ENCODE results near the gene DDX51. TPM values are rescaled to one million over a fixed set of nuclear protein-coding genes. Genes with fewer than 3 reads are reported as not detected.

DDX51 gene
- total RNA-seq, 6 experiments from 2014 or later: 13.8 to 18.3 (median 16.8) TPM

GRCh38 chr12:132121283-132121682, 22.8 kb downstream of the DDX51 start:
- no peak for DNase-seq
- Mint-ChIP-seq H3K36me3 (ENCODE audit: low read depth) (peaks cover 24% of the 10 kb centered on the region), H3K9me3 (no peaks in the 10 kb centered on the region), H3K27me3 (ENCODE audit: insufficient read depth) (no peaks in the 10 kb centered on the region), H3K4me1 (ENCODE audit: low read depth) (no peaks in the 10 kb centered on the region), H3K4me3 (no peak overlapping the region), H3K27ac (no peak overlapping the region)
- TF ChIP-seq CTCF (IDR thresholded peaks at IDR 0.05): no peak

GRCh38 chr12:132118876-132119275, 25.2 kb downstream of the DDX51 start:
- H3K36me3 Mint-ChIP-seq (ENCODE audit: low read depth): peaks cover 10% of the 10 kb centered on the region
- H3K27ac Mint-ChIP-seq: no peak overlapping the region
- H3K27me3 Mint-ChIP-seq (ENCODE audit: insufficient read depth): no peaks in the 10 kb centered on the region
- DNase-seq: no peak
- H3K9me3 Mint-ChIP-seq: no peaks in the 10 kb centered on the region
- no peak overlapping the region for H3K4me3 Mint-ChIP-seq
- H3K4me1 Mint-ChIP-seq (ENCODE audit: low read depth): no peaks in the 10 kb centered on the region
- TF ChIP-seq CTCF (IDR thresholded peaks at IDR 0.05): no peak

- H3K4me1 Mint-ChIP-seq (ENCODE audit: low read depth): no peaks in the 10 kb centered on the region
- no peak overlapping the region for H3K4me3 Mint-ChIP-seq
- no peaks in the 10 kb centered on the region for H3K27me3 Mint-ChIP-seq (ENCODE audit: insufficient read depth)
- DNase-seq: no peak
- H3K9me3 Mint-ChIP-seq: no peaks in the 10 kb centered on the region
- peaks cover 13% of the 10 kb centered on the region for H3K36me3 Mint-ChIP-seq (ENCODE audit: low read depth)
- H3K27ac Mint-ChIP-seq: no peak overlapping the region
- no peak for TF ChIP-seq CTCF (IDR thresholded peaks at IDR 0.05)
Measured at GRCh38 chr12:132117558-132117875, 26.6 kb downstream of the DDX51 start.

- Mint-ChIP-seq H3K9me3 (no peaks in the 10 kb centered on the region), H3K4me1 (ENCODE audit: low read depth) (no peaks in the 10 kb centered on the region), H3K27me3 (ENCODE audit: insufficient read depth) (no peaks in the 10 kb centered on the region), H3K4me3 (no peak overlapping the region), H3K36me3 (ENCODE audit: low read depth) (peaks cover 13% of the 10 kb centered on the region), H3K27ac (no peak overlapping the region)
- TF ChIP-seq CTCF (IDR thresholded peaks at IDR 0.05): no peak
- no peak for DNase-seq
Measured at GRCh38 chr12:132116709-132117557, 27.2 kb downstream of the DDX51 start.

GRCh38 chr12:132115500-132115899, 28.6 kb downstream of the DDX51 start:
- no peak for DNase-seq
- Mint-ChIP-seq H3K4me3 (no peak overlapping the region), H3K27ac (no peak overlapping the region), H3K27me3 (ENCODE audit: insufficient read depth) (no peaks in the 10 kb centered on the region; the same call in 1 of the 2 replicates), H3K9me3 (no peaks in the 10 kb centered on the region), H3K36me3 (ENCODE audit: low read depth) (peaks cover 21% of the 10 kb centered on the region), H3K4me1 (ENCODE audit: low read depth) (no peaks in the 10 kb centered on the region)
- no peak for TF ChIP-seq CTCF (IDR thresholded peaks at IDR 0.05)

Data from HFFc6 (cell line).